ENCODE data around the gene JMJD1C.

JMJD1C gene

GRCh38 chr10:63227207-63227895, 238.4 kb downstream of the JMJD1C start:
- Histone ChIP-seq H3K27ac (ENCODE audit: low read length) (no peak overlapping the region), H3K27me3 (ENCODE audit: low read depth, low read length) (no peaks in the 10 kb centered on the region), H3K4me1 (ENCODE audit: control insufficient read depth in 1 of 2, insufficient read depth in 2 of 2, low read length in 2 of 2) (peaks cover 0 to 13% of the 10 kb centered on the region in 2 donors)

GRCh38 chr10:63224241-63224640, 241.5 kb downstream of the JMJD1C start:
- no peaks in the 10 kb centered on the region for H3K9me3 ChIP-seq (ENCODE audit: control insufficient read depth in 1 of 2, low read length in 2 of 2)
- no peak overlapping the region for H3K4me3 ChIP-seq (ENCODE audit: low read depth in 1 of 2, low read length in 2 of 2)
- no peaks in the 10 kb centered on the region for H3K36me3 ChIP-seq (ENCODE audit: control insufficient read depth in 1 of 2, insufficient read depth in 2 of 2, low read length in 2 of 2)
- H3K27me3 ChIP-seq (ENCODE audit: low read depth, low read length): no peaks in the 10 kb centered on the region
- peaks cover 0 to 8% of the 10 kb centered on the region in 2 donors for H3K4me1 ChIP-seq (ENCODE audit: control insufficient read depth in 1 of 2, insufficient read depth in 2 of 2, low read length in 2 of 2)
- H3K27ac ChIP-seq (ENCODE audit: low read length): no peak overlapping the region

More at GRCh38 chr10:63227207-63227895, 238.4 kb downstream of the JMJD1C start:
- Histone ChIP-seq H3K36me3 (ENCODE audit: control insufficient read depth in 1 of 2, insufficient read depth in 2 of 2, low read length in 2 of 2) (no peaks in the 10 kb centered on the region), H3K4me3 (ENCODE audit: low read depth in 1 of 2, low read length in 2 of 2) (no peak overlapping the region), H3K9me3 (ENCODE audit: control insufficient read depth in 1 of 2, low read length in 2 of 2) (no peaks in the 10 kb centered on the region)

GRCh38 chr10:63221950-63222349, 243.8 kb downstream of the JMJD1C start:
- Histone ChIP-seq H3K27me3 (ENCODE audit: low read depth, low read length) (no peaks in the 10 kb centered on the region), H3K9me3 (ENCODE audit: control insufficient read depth in 1 of 2, low read length in 2 of 2) (no peaks in the 10 kb centered on the region), H3K36me3 (ENCODE audit: control insufficient read depth in 1 of 2, insufficient read depth in 2 of 2, low read length in 2 of 2) (no peaks in the 10 kb centered on the region), H3K4me3 (ENCODE audit: low read depth in 1 of 2, low read length in 2 of 2) (no peak overlapping the region), H3K27ac (ENCODE audit: low read length) (no peak overlapping the region), H3K4me1 (ENCODE audit: control insufficient read depth in 1 of 2, insufficient read depth in 2 of 2, low read length in 2 of 2) (peaks cover 4 to 7% of the 10 kb centered on the region in 2 donors)

GRCh38 chr10:63219749-63220148, 246.0 kb downstream of the JMJD1C start:
- no peak overlapping the region for H3K4me3 ChIP-seq (ENCODE audit: low read depth in 1 of 2, low read length in 2 of 2)
- peaks cover 4 to 10% of the 10 kb centered on the region in 2 donors for H3K4me1 ChIP-seq (ENCODE audit: control insufficient read depth in 1 of 2, insufficient read depth in 2 of 2, low read length in 2 of 2)
- H3K27ac ChIP-seq (ENCODE audit: low read length): no peak overlapping the region
- no peaks in the 10 kb centered on the region for H3K9me3 ChIP-seq (ENCODE audit: control insufficient read depth in 1 of 2, low read length in 2 of 2)
- H3K27me3 ChIP-seq (ENCODE audit: low read depth, low read length): no peaks in the 10 kb centered on the region
- H3K36me3 ChIP-seq (ENCODE audit: control insufficient read depth in 1 of 2, insufficient read depth in 2 of 2, low read length in 2 of 2): no peaks in the 10 kb centered on the region

- H3K36me3 ChIP-seq (ENCODE audit: control insufficient read depth in 1 of 2, insufficient read depth in 2 of 2, low read length in 2 of 2): peaks cover 13 to 14% of the 10 kb centered on the region in 2 donors
- no peak overlapping the region for H3K4me3 ChIP-seq (ENCODE audit: low read depth in 1 of 2, low read length in 2 of 2)
- H3K4me1 ChIP-seq (ENCODE audit: control insufficient read depth in 1 of 2, insufficient read depth in 2 of 2, low read length in 2 of 2): peaks cover 4 to 14% of the 10 kb centered on the region in 2 donors
- no peaks in the 10 kb centered on the region for H3K27me3 ChIP-seq (ENCODE audit: low read depth, low read length)
- no peak overlapping the region for H3K27ac ChIP-seq (ENCODE audit: low read length)
- no peaks in the 10 kb centered on the region for H3K9me3 ChIP-seq (ENCODE audit: control insufficient read depth in 1 of 2, low read length in 2 of 2)
Observed at GRCh38 chr10:63217120-63217605, 248.6 kb downstream of the JMJD1C start.

- Histone ChIP-seq H3K36me3 (ENCODE audit: control insufficient read depth in 1 of 2, insufficient read depth in 2 of 2, low read length in 2 of 2) (peaks cover 14 to 19% of the 10 kb centered on the region in 2 donors), H3K4me1 (ENCODE audit: control insufficient read depth in 1 of 2, insufficient read depth in 2 of 2, low read length in 2 of 2) (peaks cover 4 to 20% of the 10 kb centered on the region in 2 donors), H3K27me3 (ENCODE audit: low read depth, low read length) (no peaks in the 10 kb centered on the region), H3K27ac (ENCODE audit: low read length) (no peak overlapping the region), H3K9me3 (ENCODE audit: control insufficient read depth in 1 of 2, low read length in 2 of 2) (no peaks in the 10 kb centered on the region), H3K4me3 (ENCODE audit: low read depth in 1 of 2, low read length in 2 of 2) (no peak overlapping the region)
Observed at GRCh38 chr10:63214571-63214970, 251.2 kb downstream of the JMJD1C start.

- Histone ChIP-seq H3K9me3 (ENCODE audit: control insufficient read depth in 1 of 2, low read length in 2 of 2) (no peaks in the 10 kb centered on the region), H3K4me3 (ENCODE audit: low read depth in 1 of 2, low read length in 2 of 2) (no peak overlapping the region), H3K36me3 (ENCODE audit: control insufficient read depth in 1 of 2, insufficient read depth in 2 of 2, low read length in 2 of 2) (peaks cover 15 to 19% of the 10 kb centered on the region in 2 donors), H3K4me1 (ENCODE audit: control insufficient read depth in 1 of 2, insufficient read depth in 2 of 2, low read length in 2 of 2) (peaks cover 4 to 28% of the 10 kb centered on the region in 2 donors), H3K27me3 (ENCODE audit: low read depth, low read length) (no peaks in the 10 kb centered on the region), H3K27ac (ENCODE audit: low read length) (no peak overlapping the region)
Observed at GRCh38 chr10:63213489-63213888, 252.3 kb downstream of the JMJD1C start.

- H3K4me1 ChIP-seq (ENCODE audit: control insufficient read depth in 1 of 2, insufficient read depth in 2 of 2, low read length in 2 of 2): peaks cover 21 to 46% of the 10 kb centered on the region in 2 donors
- H3K27me3 ChIP-seq (ENCODE audit: low read depth, low read length): no peaks in the 10 kb centered on the region
- H3K36me3 ChIP-seq (ENCODE audit: control insufficient read depth in 1 of 2, insufficient read depth in 2 of 2, low read length in 2 of 2): peaks cover 19 to 31% of the 10 kb centered on the region in 2 donors
- no peak overlapping the region for H3K4me3 ChIP-seq (ENCODE audit: low read depth in 1 of 2, low read length in 2 of 2)
- no peak overlapping the region for H3K27ac ChIP-seq (ENCODE audit: low read length)
- H3K9me3 ChIP-seq (ENCODE audit: control insufficient read depth in 1 of 2, low read length in 2 of 2): no peaks in the 10 kb centered on the region
Observed at GRCh38 chr10:63210611-63211196, 255.1 kb downstream of the JMJD1C start.

GRCh38 chr10:63209705-63210104, 256.1 kb downstream of the JMJD1C start:
- H3K36me3 ChIP-seq (ENCODE audit: control insufficient read depth in 1 of 2, insufficient read depth in 2 of 2, low read length in 2 of 2): peaks cover 19 to 31% of the 10 kb centered on the region in 2 donors

GRCh38 chr10:63208986-63209385, 256.8 kb downstream of the JMJD1C start:
- Histone ChIP-seq H3K4me1 (ENCODE audit: control insufficient read depth in 1 of 2, insufficient read depth in 2 of 2, low read length in 2 of 2) (peaks cover 21 to 51% of the 10 kb centered on the region in 2 donors), H3K36me3 (ENCODE audit: control insufficient read depth in 1 of 2, insufficient read depth in 2 of 2, low read length in 2 of 2) (peaks cover 13 to 25% of the 10 kb centered on the region in 2 donors), H3K27me3 (ENCODE audit: low read depth, low read length) (no peaks in the 10 kb centered on the region), H3K4me3 (ENCODE audit: low read depth in 1 of 2, low read length in 2 of 2) (no peak overlapping the region), H3K27ac (ENCODE audit: low read length) (no peak overlapping the region), H3K9me3 (ENCODE audit: control insufficient read depth in 1 of 2, low read length in 2 of 2) (no peaks in the 10 kb centered on the region)

More at GRCh38 chr10:63209705-63210104, 256.1 kb downstream of the JMJD1C start:
- H3K4me1 ChIP-seq (ENCODE audit: control insufficient read depth in 1 of 2, insufficient read depth in 2 of 2, low read length in 2 of 2): peaks cover 21 to 47% of the 10 kb centered on the region in 2 donors
- H3K27me3 ChIP-seq (ENCODE audit: low read depth, low read length): no peaks in the 10 kb centered on the region
- H3K9me3 ChIP-seq (ENCODE audit: control insufficient read depth in 1 of 2, low read length in 2 of 2): no peaks in the 10 kb centered on the region
- H3K4me3 ChIP-seq (ENCODE audit: low read depth in 1 of 2, low read length in 2 of 2): no peak overlapping the region
- no peak overlapping the region for H3K27ac ChIP-seq (ENCODE audit: low read length)

- Histone ChIP-seq H3K9me3 (ENCODE audit: control insufficient read depth in 1 of 2, low read length in 2 of 2) (no peaks in the 10 kb centered on the region), H3K4me1 (ENCODE audit: control insufficient read depth in 1 of 2, insufficient read depth in 2 of 2, low read length in 2 of 2) (peaks cover 21 to 47% of the 10 kb centered on the region in 2 donors), H3K36me3 (ENCODE audit: control insufficient read depth in 1 of 2, insufficient read depth in 2 of 2, low read length in 2 of 2) (peaks cover 6 to 17% of the 10 kb centered on the region in 2 donors), H3K27me3 (ENCODE audit: low read depth, low read length) (no peaks in the 10 kb centered on the region), H3K4me3 (ENCODE audit: low read depth in 1 of 2, low read length in 2 of 2) (peak overlapping the region; percentile 23 to 25), H3K27ac (ENCODE audit: low read length) (peak overlapping the region; percentile 61)
Observed at GRCh38 chr10:63206997-63207811, 258.6 kb downstream of the JMJD1C start.

Measured in muscle layer of duodenum (tissue), 2 donors.